Effector memory CD4-positive, alpha-beta T cell (primary cell): ENCODE results near the gene NPAS2.

Experiments used
- DNase-seq, 3 donors: peaks; one replicate each; pipeline ENCODE4 v3.0.0-alpha.2; 2020
- H3K27ac ChIP-seq: 2 replicates; pipeline ENCODE4 v1.7.0; 2013; ENCODE audit warnings: mild to moderate bottlenecking, low read length, moderate library complexity; ENCODE audit not compliant: insufficient read depth, poor library complexity, severe bottlenecking
- H3K27me3 ChIP-seq: replicated peaks from 2 replicates; pipeline ENCODE4 v1.7.0; 2013; ENCODE audit warnings: mild to moderate bottlenecking, low read length; ENCODE audit not compliant: insufficient read depth, control insufficient read depth, poor library complexity, severe bottlenecking
- H3K36me3 ChIP-seq: 2 replicates; pipeline ENCODE4 v1.7.0; 2013; ENCODE audit warnings: mild to moderate bottlenecking, low read length, moderate library complexity; ENCODE audit not compliant: control insufficient read depth, insufficient read depth
- H3K4me1 ChIP-seq: 2 replicates; pipeline ENCODE4 v1.7.0; 2013; ENCODE audit warnings: low read length, mild to moderate bottlenecking; ENCODE audit not compliant: control insufficient read depth, insufficient read depth, poor library complexity, severe bottlenecking
- H3K4me3 ChIP-seq: 2 replicates; pipeline ENCODE4 v1.7.0; 2013; ENCODE audit warnings: low read length, low read depth, mild to moderate bottlenecking; ENCODE audit not compliant: insufficient read depth, poor library complexity, severe bottlenecking
- H3K9me3 ChIP-seq: 2 replicates; pipeline ENCODE4 v1.7.0; 2013; ENCODE audit warnings: mild to moderate bottlenecking, low read length, moderate library complexity; ENCODE audit not compliant: control insufficient read depth

Gene NPAS2

GRCh38 chr2:100887039-100887578, 67.2 kb downstream of the NPAS2 start:
- no peak overlapping the region for H3K4me3 ChIP-seq

GRCh38 chr2:100887713-100888495, 68.0 kb downstream of the NPAS2 start:
- H3K36me3 ChIP-seq = no peaks in the 10 kb centered on the region
- no peak for DNase-seq
- no peak overlapping the region for H3K27ac ChIP-seq
- H3K4me1 ChIP-seq = no peaks in the 10 kb centered on the region
- no peaks in the 10 kb centered on the region for H3K27me3 ChIP-seq
- H3K4me3 ChIP-seq = no peak overlapping the region
- H3K9me3 ChIP-seq = no peaks in the 10 kb centered on the region

More at GRCh38 chr2:100887039-100887578, 67.2 kb downstream of the NPAS2 start:
- no peaks in the 10 kb centered on the region for H3K27me3 ChIP-seq
- no peaks in the 10 kb centered on the region for H3K4me1 ChIP-seq
- no peaks in the 10 kb centered on the region for H3K9me3 ChIP-seq
- H3K36me3 ChIP-seq = no peaks in the 10 kb centered on the region
- H3K27ac ChIP-seq = no peak overlapping the region
- no peak for DNase-seq

DNA sequence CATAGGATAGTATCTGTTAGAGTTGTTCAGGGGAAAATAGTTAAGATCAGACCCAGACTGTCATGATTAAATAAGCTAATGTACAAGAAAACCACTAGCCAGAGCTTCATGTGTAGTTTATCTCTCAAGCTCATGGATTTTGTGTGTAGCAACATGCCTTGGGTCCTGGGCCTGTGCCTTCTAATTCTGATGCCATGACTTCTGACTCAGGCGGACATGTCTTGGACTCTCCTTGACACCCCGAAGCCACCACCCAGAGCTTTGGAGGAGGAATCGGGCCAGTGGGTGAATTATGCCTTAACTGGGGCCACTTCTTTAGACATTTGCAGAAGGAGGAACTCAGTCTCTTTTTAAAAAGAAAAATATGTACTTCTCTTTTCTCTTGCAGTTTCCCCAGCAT, 68.7 kb downstream of the NPAS2 start:
- Histone ChIP-seq H3K27me3 (no peaks in the 10 kb centered on the region), H3K27ac (no peak overlapping the region), H3K4me3 (no peak overlapping the region), H3K4me1 (no peaks in the 10 kb centered on the region), H3K9me3 (no peaks in the 10 kb centered on the region), H3K36me3 (no peaks in the 10 kb centered on the region)
- no peak for DNase-seq

DNA sequence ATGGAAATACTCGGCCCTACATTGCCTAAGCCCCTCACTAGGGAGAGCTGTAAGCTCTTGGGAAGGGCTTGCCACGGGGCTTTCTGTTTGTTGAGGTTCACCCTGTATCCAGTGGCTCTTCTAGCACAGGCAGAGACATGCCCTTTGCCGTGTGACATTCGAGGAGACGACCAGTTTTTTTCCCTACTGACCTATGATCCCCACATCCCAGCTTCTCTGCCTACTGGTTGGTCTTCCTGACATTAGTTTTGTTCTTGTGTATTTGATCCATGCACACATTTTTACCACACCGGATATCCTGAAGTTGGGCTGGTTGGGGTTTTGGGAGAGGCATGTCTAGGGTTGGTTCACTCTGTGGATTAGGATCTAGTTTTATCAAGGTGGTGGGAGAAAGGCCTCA, 69.3 kb downstream of the NPAS2 start:
- H3K36me3 ChIP-seq = no peaks in the 10 kb centered on the region
- no peaks in the 10 kb centered on the region for H3K9me3 ChIP-seq
- H3K4me1 ChIP-seq = no peaks in the 10 kb centered on the region
- H3K4me3 ChIP-seq = no peak overlapping the region
- H3K27ac ChIP-seq = no peak overlapping the region
- no peaks in the 10 kb centered on the region for H3K27me3 ChIP-seq
- no peak for DNase-seq

DNA sequence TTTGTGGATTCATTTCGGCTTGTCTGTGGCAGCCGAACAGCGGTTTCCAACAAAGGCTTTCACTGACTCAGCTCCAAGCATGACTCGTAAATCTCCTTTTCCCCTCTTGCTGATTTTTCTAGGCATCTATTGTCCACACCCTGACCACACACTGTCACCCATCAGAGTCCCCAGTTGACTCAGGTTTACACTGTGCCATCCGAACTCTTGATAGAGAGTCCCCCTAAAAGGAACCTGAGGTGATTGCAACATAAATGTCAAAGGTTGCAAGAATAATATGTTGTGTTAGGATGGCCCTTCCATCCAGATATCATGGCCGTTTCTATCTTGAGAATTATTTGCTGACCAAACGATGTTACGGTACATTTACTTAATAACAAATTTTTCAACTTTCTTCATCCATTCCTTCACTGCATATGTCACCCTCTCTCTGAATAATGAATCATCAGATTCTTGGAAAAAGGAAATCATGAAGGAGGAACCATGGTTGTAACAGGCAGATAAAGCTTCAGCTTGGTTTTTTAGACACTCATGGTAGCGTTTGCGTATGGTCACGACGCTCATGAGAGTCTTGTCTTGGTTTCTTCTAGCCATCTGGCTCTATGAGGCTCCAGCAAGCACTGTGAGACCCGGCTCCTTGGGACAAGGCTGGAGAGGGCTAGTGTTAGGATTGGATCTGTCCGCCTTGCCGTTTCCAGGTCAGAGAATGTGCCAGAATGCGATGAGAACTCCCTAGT, 72.1 kb downstream of the NPAS2 start:
- DNase-seq = no peak
- no peak overlapping the region for H3K4me3 ChIP-seq

GRCh38 chr2:100893392-100894104, 73.6 kb downstream of the NPAS2 start:
- Histone ChIP-seq H3K4me3 (no peak overlapping the region), H3K36me3 (no peaks in the 10 kb centered on the region), H3K9me3 (no peaks in the 10 kb centered on the region), H3K27me3 (no peaks in the 10 kb centered on the region), H3K4me1 (no peaks in the 10 kb centered on the region), H3K27ac (no peak overlapping the region)
- no peak for DNase-seq

More for the DNA sequence above, 72.1 kb downstream of the NPAS2 start:
- H3K36me3 ChIP-seq = no peaks in the 10 kb centered on the region
- H3K4me1 ChIP-seq = no peaks in the 10 kb centered on the region
- no peak overlapping the region for H3K27ac ChIP-seq
- no peaks in the 10 kb centered on the region for H3K27me3 ChIP-seq
- H3K9me3 ChIP-seq = no peaks in the 10 kb centered on the region

DNA sequence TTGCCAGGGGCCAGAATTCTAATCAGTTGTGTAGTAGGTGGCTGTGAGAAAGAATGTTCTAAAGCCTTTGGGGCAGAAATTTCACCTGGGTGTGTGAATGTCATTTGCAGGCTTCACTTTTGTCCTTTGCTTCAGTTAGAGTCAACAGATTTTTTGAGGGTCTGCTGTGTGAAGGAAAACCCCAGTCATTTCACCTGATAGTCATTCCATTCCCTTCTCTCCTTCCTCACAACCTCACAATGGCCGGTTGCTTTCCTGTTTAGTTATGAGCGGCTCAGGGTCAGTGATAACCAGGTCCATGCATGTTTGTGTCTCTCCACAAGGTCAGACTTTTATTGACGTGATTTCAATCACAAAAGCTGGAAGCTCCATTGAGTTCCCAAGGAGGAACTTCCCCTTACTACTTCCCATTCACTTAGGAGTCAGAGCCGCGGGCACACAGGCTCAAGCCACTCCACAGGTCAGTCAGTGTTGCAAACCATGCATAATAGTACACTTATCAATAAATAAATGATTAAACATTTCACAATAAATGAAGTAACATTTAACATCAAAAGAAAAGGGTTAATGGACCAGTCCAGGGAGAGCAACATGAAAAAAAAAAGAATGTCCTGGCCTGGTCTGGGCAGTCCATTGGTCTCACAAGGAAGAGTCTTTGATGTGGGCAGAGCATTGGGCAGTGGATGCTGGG, 74.3 kb downstream of the NPAS2 start:
- no peaks in the 10 kb centered on the region for H3K27me3 ChIP-seq
- DNase-seq = no peak
- no peaks in the 10 kb centered on the region for H3K36me3 ChIP-seq
- no peak overlapping the region for H3K27ac ChIP-seq
- H3K9me3 ChIP-seq = no peaks in the 10 kb centered on the region
- no peak overlapping the region for H3K4me3 ChIP-seq
- H3K4me1 ChIP-seq = no peaks in the 10 kb centered on the region

GRCh38 chr2:100894796-100895156, 74.8 kb downstream of the NPAS2 start:
- Histone ChIP-seq H3K4me1 (no peaks in the 10 kb centered on the region), H3K27ac (no peak overlapping the region), H3K9me3 (no peaks in the 10 kb centered on the region), H3K36me3 (no peaks in the 10 kb centered on the region), H3K27me3 (no peaks in the 10 kb centered on the region), H3K4me3 (no peak overlapping the region)
- no peak for DNase-seq

DNA sequence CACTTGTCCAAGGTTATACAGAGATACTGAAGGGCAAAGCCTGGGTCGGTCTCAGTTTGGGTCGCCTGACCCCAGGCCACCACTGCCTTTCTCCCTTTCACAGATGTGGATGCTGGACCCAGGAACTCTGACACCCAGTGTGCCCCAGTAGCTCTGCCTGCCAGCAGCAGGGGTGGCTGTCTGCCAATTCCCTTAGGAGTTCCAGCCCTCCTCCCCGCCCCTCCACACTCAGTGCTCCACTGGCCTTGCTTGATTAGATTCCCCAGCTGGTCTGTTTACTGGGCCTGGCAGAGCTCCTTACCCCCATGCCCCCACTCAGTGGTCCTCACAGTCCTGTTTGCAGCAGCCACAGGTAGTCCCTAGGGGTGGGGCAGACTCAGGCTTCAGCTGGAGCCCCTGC, 75.5 kb downstream of the NPAS2 start:
- Histone ChIP-seq H3K9me3 (no peaks in the 10 kb centered on the region), H3K36me3 (no peaks in the 10 kb centered on the region), H3K4me1 (no peaks in the 10 kb centered on the region), H3K27ac (no peak overlapping the region), H3K27me3 (no peaks in the 10 kb centered on the region), H3K4me3 (no peak overlapping the region)
- no peak for DNase-seq
